ENCODE results near the gene CRHR2.
"Not testable (repeated sequence)": the region's sequence is repeated elsewhere in the genome, so short reads cannot be mapped to it uniquely, and the experiment has no call there.

DNA sequence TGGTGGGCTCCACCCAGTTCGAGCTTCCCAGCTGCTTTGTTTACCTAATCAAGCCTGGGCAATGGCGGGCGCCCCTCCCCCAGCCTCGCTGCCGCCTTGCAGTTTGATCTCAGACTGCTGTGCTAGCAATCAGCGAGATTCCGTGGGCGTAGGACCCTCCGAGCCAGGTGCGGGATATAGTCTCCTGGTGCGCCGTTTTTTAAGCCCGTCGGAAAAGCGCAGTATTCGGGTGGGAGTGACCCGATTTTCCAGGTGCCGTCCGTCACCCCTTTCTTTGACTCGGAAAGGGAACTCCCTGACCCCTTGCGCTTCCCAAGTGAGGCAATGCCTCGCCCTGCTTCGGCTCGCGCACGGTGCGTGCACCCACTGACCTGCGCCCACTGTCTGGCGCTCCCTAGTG lies 39.9 kb downstream of the CRHR2 start:
- not testable (repeated sequence) for TF ChIP-seq CTCF (conservative IDR thresholded peaks at IDR 0.05); ZFX (IDR thresholded peaks at IDR 0.05)

Data from C4-2B (cell line).